ENCODE data around the gene PRH2.

PRH2 gene

DNA sequence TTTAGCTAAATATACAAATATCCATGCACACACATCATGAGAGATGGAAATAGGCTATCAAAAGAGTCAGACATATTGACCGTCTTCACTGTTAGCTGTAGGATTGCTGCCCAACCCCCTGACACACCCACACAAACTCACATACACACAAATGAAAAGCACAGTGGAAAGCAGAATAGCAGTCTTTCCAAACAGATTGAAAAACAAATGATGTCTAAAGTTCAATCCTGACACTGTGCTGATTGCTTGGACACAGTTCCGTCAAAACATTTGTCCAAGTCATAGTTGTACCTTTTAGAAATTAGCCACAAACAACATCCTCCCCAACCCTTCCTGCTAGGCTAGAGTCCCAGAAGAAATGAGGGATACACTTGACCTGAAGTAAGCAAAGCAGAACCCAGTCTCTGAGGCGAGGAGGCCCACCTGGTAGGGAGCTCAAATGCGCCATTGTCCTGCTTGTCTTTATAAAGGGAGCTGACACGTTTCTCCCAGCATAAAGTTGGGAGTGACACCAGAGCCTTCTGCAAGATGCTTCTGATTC lies at the start of gene PRH2:
TSS of gene PRH2 (plus strand) at position 491 of the 541 bp plus-strand sequence. CDS start at position 529, 38 bp downstream.
- no peak for DNase-seq

DNA sequence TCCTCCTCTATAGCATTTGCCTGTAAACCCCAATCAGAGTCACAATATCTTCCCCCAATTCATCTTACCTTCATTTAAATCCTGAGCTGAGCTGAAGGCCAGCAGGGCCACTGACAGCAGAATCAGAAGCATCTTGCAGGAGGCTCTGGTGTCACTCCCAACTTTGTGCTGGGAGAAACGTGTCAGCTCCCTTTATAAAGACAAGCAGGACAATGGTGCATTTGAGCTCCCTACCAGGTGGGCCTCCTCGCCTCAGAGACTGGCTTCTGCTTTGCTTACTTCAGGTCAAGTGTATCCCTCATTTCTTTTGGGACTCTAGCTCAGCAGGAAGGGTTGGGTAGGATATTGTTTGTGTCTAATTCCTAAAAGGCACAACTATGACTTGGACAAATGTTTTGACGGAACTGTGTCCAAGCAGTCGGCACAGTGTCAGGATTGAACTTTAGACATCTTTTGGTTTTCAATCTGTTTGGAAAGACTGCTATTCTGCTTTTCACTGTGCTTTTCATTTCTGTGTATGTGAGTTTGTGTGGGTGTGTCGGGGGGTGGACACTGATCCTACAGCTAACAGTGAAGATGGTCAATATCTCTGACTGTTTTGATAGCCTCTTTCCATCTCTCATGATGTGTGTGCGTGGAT lies 44.8 kb upstream of the PRH2 start, which contains the start of gene PRH1:
TSS of gene PRH1 (minus strand) at position 170 of the 640 bp plus-strand sequence. CDS start at position 132, 38 bp downstream.
- no peak for DNase-seq

DNA sequence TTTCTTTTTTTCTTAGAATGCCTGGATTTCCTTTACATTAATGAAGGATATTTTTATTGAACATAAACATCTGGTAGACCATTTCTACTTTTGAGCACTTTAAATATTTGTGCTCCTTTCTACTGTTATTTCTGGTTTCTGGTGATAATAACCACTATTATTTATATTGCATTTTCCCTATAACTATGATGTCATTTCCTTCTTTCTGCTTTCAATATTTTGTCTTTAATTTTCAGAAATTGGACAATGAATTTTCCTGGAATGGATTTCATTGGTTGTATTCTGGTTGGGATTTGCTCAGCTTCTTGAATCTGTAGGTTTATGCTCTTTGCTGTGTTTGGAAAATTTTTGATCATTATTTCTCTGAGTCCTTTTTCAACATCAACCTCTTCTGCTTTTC lies 39.8 kb upstream of the PRH2 start:
- DNase-seq, result no peak

DNA sequence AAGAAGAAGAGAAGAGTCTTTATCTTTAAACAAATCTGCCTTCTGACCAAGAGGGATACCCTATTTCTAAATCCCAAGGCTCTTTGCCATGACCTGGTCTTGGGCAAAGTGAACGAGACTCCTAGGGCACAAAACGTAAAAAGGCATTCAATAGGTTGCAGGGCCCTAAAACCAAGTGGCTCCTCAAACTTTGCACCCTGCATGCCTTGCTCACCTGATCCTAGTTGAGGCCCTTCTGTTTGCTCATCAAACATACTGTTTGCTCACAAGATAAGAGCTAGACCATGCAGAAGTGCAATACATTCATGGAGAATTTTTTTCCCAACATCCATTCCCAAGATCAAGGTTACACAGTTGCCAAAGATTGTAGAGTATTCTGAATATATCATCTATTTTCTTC lies 37.1 kb upstream of the PRH2 start:
- DNase-seq, result no peak

DNA sequence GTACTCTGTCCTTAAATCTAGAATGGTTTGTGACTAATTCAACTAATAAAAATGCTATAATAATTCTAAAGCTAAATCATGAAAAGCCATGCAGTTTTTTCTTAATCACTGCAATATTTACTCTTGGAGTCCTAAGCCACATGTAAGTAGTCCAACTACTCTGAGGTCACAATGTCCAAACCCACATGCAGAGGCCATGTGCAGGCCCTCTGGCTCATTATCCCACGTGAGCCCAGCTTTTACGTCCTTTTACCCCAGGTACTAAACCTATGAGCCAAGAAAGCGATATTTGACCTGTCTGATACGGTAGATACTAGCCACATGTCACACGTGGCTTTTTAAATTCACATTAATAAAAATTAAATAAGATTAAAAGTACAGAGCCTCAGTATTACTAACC lies 32.2 kb upstream of the PRH2 start:
- DNase-seq, result no peak

DNA sequence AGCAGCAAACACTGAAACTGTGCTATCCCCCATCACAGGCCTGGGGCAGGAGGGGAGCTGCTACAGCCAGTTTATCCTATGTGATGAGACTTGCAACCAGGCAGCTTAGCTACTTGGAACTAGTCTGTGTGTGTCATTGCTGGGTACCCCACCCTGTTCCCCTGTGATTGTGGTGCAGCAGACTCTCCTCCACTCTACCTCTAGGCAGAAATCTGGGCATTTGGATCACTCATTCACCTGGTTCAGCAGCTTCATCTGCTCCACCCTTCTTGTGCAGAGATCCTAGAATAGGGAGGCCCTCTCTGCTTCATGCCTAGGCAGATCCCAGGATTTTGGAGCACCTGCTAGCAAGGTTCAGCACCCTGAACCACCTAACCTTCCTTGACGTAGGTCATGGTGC lies 28.5 kb upstream of the PRH2 start:
- no peak for DNase-seq

DNA sequence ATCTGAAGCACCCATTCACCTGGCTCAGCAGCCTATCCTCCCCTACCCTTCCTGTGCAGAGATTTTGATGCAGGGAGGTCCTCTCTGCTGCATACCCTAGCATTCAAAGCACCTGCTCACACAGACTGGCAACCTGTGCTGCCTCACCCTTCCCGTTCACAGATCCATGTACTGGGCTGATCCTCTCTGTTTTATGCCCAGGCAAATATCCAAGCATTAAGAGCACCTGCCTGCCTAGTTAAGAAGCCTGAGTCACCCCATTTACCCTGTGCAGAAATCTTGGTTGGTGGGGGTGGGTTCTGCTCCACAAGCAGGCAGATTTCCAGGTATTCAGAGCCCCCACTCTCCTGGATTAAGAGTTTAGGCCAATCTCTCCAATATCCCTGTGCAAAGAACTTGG lies 28.1 kb upstream of the PRH2 start:
- DNase-seq, result no peak

DNA sequence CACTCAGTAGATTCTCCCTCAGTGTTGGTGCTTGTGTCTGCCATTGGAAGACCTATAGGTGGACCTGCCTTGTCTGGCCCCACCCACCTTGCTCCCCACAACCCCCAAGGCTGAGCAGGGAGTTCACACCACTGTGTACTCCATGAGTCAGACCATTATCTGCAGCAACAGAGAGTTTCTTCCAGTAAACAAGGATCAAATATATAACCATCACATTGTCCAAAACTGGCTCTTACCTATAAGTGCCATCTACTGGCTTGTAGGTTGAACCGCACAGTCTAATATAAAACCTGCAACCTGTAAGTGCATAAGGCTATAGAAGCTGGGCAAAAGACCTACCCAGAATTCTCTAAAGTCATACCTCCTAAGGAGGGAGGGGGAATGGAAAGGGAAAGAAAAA lies 27.6 kb upstream of the PRH2 start:
- no peak for DNase-seq

DNA sequence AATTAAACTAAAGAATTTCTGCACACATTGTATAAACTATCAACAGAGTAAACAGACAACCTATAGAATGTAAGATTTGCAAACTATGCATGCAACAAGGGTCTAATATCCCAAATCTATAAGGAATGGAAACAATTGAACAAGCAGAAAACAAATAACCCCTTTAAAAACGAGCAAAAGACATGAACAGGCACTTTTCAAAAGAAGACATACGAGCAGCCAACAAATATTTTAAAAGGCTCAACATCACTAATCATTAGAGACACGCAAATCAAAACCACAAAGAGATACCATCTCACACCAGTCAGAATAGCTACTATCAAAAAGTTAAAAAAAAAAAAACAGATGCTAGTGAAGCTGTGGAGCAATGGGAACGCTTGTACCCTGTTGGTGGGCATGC lies 24.4 kb upstream of the PRH2 start:
- DNase-seq, result no peak

DNA sequence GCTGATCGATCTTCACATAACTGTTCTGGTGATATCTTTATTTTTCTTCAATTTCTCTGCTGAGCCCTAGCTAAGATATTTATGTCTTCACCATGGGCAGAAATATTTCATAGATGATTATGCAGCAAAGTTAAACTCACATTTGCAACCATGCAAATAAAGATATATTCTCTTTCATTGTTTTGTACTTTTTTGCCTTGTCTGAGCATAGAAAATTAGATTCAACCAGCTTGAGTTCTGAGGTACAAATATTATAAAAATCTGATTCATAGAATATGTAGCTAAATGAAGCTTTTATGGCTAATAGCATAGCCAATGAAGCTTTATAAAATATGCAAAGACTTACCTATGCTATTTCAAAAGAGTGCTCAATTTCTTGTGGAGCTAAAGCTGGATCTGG lies 19.6 kb upstream of the PRH2 start, which contains the start of gene TAS2R13:
TSS of gene TAS2R13 (minus strand) at position 101 of the 400 bp plus-strand sequence. CDS start 264 bp downstream, outside the sequence.
- DNase-seq, result no peak

DNA sequence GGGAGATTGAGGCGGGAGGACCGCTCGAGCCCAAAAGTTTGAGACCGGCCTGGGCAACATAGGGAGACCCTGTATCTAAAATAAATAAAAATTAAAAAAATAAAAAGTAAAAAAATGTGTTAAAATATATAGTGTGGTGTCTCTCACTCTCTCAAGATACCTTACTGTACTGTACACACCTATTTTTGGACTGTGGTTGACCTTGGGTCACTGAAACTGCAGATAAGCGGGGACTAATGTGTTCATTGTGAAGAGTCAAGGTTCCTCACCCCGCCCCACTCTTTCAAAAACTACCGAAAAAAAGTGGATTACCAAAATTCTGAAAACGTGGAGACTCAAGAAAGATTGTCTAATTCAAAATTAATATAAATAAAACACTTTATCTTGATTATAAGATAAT lies 18.7 kb upstream of the PRH2 start:
- DNase-seq, result no peak

DNA sequence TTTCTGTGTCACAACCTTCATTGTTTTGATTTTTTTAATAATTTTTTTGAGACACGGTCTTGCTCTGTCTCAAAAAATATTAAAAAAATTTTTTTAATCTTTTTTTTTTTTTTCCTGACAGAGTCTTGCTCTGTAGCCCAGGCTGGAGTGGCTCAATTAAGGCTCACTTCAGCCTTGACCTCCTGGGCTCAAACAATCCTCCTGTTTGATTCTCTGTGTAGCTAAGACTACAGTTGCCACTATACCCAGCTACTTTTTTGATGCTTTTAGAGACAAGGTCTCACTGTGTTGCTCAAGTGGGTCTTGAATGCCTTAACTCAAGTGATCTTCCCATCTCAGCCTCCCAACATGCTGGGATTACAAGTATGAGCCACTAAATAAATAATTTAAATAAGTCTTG lies 9.2 kb upstream of the PRH2 start:
- no peak for DNase-seq

DNA sequence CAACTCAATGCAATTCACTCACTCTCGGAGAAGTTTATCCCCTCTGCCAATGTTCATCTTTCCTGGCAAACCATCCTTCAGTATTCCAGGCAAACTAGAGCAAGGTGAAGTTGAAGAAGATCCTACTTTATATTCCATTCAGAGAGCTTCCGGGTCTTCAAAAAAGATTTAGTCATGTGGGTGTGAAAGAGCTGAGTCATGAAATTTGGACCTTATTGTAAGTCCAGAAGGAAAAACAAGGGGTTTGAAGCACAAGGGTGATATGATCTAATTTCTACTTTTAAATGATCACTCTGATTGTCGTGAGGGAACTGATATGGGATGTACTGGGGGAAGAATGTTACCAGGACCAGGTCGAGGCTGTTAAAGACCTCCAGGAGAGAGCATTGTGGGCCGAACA lies 2.8 kb upstream of the PRH2 start:
- no peak for DNase-seq

DNA sequence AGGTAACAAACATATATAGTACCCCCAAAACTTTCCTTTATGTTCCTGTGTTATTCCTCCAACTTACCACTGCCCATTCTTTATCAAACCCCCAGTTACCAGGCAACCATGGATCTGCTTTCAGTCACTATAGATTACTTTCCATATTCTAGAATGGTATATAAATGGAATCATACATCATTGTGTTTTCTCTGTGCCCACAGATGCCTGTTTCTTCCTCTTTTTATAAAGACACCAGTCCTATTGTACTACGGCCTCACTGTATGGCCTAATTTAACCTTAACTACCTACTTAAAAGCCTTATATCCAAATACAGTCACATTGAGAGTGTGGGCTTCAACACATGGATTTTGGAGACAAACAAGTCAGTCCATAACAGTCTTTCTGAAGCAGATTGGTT lies 7.5 kb downstream of the PRH2 start:
- DNase-seq, result no peak

DNA sequence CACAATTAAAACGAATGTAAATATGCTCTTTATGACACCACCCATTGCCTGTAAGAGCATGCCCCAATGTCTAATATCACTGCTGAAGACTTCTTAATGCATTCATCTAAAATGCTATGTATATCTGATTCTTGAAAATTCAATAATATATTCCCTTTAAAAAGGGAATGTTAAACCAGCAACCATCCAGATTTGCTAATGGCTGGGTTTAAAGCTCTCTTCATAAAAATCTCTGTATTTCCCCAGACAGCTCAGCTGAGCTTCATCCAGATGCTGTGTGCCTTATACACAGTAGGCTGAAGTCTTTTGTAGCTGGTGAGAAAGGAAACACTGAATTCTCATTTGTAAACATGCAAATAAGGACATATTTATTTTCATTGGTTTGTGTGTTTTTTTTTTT lies 10.1 kb downstream of the PRH2 start, which contains the start of gene TAS2R14:
TSS of gene TAS2R14 (minus strand) at position 101 of the 400 bp plus-strand sequence. CDS start at position 45, 56 bp downstream.
- DNase-seq, result no peak

DNA sequence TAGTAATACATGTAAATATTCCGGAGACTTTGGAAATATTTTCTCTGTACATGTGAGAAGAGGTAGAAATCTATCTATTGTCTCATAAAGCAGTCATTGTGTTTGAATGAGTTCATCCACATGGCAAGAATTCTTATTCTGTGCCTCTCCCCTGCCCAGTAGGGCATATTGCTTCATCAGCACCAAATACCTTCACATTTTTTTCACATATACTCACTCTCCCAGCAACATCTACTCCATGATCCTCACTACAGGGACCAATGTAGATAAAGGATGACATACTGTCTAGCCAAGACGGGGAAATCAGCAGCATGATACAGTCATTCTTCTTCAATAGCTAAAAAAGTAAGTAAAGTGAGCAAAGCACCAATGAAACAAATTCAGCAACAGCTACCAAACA lies 11.4 kb downstream of the PRH2 start:
- no peak for DNase-seq

DNA sequence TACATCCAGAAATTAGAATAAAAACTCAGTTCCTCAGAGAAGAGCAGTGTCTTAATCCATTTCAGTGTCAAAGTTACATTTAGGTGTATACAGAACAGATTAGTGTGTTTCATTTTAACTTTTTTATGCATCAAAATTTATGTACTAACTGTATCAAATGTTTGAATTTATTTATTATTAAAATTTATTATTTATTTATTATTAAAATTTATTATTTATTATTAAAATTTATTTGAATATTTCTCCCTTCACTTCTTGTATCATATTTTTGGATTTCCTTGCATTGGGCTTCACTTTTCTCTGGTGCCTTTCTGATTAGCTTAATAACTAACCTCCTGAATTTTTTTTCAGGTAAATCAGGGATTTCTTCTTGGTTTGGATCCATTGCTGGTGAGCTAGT lies 12.3 kb downstream of the PRH2 start:
- DNase-seq, result no peak

DNA sequence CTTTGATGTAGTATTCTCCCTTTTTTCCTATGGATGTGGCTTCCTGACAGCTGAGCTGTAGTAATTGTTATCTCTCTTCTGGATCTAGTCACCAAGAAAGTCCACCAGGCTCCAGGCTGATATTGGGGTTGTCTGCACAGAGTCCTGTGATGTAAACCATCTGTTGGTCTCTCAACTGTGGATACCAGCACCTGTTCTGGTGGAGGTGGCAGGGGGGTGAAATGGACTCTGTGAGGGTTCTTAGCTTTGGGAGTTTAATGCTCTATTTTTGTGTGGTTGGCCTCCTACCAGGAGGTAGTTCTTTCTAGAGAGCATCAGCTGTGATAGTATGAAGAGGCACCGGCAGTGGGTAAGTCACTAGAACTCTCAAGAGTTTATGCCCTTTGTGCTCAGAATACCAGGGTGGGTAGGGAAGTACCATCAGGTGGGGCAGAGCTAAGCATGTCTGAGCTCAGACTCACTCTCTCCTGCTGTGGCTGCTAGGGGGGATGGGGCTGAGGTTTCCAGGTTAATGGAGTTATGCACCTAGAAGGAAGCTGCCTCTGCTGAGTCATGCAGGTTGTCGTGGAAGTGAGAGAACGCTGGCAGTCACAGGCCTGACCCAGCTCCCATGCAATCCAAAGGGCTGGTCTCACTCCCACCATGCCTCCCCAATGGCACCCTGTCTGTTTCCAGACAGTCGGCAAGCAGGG lies 13.0 kb downstream of the PRH2 start:
- DNase-seq, result no peak

DNA sequence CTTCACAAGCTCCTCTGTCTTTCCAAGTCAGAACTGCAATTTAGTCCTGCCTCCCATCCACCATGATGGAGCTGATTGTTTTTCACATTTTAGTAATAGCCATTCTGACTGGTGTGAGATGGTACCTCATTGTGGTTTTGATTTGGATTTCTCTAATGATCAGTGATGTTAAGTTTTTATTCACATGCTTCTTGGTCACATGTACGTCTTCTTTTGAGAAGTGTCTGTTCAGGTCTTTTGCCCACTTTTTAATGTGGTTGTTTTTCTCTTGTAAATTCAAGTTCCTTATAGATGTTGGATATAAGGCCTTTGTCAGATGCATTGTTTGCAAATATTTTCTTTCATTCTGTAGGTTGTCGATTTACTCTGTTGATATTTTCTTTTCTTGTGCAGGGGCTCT lies 14.1 kb downstream of the PRH2 start:
- DNase-seq, result no peak

DNA sequence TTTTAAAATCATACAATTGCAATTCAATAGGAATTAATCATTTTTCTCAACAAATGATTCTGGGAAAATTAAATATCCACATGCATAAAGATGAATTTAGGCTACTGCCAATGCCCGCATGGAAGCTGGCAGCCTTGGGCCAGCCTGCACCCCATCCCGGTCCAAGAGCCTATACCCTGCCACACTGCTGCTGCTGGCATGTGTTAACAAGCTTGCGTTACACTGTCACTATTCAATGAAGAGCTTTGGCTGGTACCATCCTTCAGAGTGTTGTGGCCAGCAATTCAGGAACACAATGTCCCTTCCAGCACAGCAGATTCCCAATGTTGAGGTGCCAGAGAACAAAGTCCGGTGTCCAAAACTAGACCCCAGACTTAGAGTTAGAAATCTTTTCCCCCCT lies 23.6 kb downstream of the PRH2 start:
- DNase-seq, result no peak

DNA sequence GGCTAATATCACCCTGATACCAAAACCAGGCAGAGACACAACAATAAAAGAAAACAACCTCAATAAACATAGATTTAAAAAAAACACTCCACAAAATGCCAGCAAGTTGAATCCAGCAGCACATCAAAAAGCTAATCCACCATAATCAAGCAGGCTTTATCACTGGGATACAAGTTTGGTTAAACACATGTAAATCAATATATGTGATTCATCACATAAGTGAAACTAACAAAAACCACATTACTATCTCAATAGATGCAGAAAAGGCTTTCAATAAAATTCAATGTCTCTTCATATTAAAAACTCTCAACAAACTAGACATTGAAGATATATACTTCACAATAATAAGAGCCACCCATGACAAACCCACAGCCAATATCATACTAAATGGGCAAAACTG lies 27.0 kb downstream of the PRH2 start:
- no peak for DNase-seq

DNA sequence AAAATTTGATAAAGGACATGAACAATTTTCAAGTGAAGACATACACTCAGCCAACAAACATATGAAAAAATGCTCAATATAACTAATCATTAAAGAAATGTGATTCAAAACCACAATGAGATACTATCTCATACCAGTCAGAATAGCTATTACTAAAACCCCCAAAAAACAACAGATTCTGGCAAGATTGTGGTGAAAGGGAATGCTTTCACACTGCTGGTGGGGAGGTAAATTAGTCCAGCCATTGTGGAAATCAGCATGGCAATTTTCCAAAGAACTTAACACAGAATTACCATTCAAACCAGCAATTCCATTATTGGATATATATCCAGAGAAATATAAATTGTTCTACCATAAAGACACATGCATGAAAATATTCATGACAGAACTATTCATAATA lies 28.7 kb downstream of the PRH2 start:
- no peak for DNase-seq

DNA sequence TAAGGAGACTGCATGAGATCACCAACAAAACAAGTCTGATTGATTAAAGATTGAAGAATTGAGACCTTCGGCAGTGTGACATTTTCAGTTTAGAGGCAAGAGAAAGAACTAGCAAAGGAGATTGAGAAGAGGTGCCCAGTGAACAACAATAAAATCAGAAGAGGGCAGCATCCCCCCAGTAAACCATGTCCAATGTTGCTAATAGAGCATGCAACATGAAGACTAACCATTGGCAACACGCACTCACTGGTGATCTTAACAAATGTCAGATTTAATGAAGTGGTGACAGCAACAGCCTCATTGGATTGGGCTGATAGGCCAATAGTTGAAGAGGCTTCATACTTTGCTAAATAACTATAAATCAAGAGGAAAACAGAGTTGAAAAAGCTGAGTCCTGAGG lies 30.8 kb downstream of the PRH2 start:
- no peak for DNase-seq

DNA sequence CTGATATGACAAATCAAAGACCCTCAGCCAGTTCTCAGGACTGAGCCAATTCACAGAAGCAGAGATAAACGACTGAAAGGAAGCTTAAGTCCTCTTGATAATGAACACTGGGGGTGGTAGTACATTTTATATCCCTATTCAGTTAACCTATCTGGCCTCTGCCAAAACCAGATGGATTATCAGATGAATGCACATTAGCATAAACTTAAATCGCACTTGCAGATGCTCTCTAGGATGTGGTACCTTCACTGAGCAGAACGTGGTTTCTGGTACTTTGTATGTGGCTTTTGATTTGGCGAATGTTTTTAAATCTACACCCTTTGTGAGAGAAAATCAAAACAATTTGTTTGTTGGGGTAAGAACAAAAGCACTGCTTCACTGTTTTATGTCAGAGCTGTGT lies 31.2 kb downstream of the PRH2 start:
- DNase-seq, result no peak

Measured in NCI-H2029 treated with DMSO at 0.1 percent for 48 hours (cell line).